H9 (cell line): Measurements from ENCODE around the gene DTX4. TPM values are rescaled to one million over a fixed set of nuclear protein-coding genes. Genes with fewer than 3 reads are reported as not detected.

ENCODE experiments used
- DNase-seq: peaks from one replicate; pipeline ENCODE4 v3.0.0-alpha.2; 2017
- H2AFZ ChIP-seq: one replicate; pipeline ENCODE4 v1.6.1; 2013; ENCODE audit warnings: mild to moderate bottlenecking, low read length, control low read depth, moderate library complexity
- H2AK5ac ChIP-seq: 2 replicates; pipeline ENCODE4 v1.6.1; 2013; ENCODE audit warnings: low read length, control low read depth, mixed read lengths; ENCODE audit not compliant: insufficient read length
- H2BK120ac ChIP-seq: one replicate; pipeline ENCODE4 v1.6.1; 2013; ENCODE audit warnings: low read depth, mild to moderate bottlenecking, low read length, control low read depth, inconsistent platforms; ENCODE audit not compliant: poor library complexity, severe bottlenecking
- H2BK12ac ChIP-seq: 2 replicates; pipeline ENCODE4 v1.6.1; 2013; ENCODE audit warnings: low read length, control low read depth, mixed read lengths, low read depth; ENCODE audit not compliant: insufficient read length
- H2BK15ac ChIP-seq: 2 replicates; pipeline ENCODE4 v1.6.1; 2013; ENCODE audit warnings: low read depth, low read length, control low read depth
- H2BK20ac ChIP-seq: one replicate; pipeline ENCODE4 v1.6.1; 2013; ENCODE audit warnings: low read depth, mild to moderate bottlenecking, low read length, control low read depth, inconsistent platforms; ENCODE audit not compliant: poor library complexity, severe bottlenecking
- H2BK5ac ChIP-seq: 2 replicates; pipeline ENCODE4 v1.6.1; 2013; ENCODE audit warnings: low read length, control low read depth, mixed read lengths; ENCODE audit not compliant: insufficient read length
- H3K14ac ChIP-seq: 2 replicates; pipeline ENCODE4 v1.6.1; 2013; ENCODE audit warnings: low read length, control low read depth; ENCODE audit not compliant: insufficient read depth
- H3K18ac ChIP-seq: 2 replicates; pipeline ENCODE4 v1.6.1; 2013; ENCODE audit warnings: low read depth, mild to moderate bottlenecking, mixed read lengths, low read length, control low read depth; ENCODE audit not compliant: insufficient read length
- H3K23ac ChIP-seq: 2 replicates; pipeline ENCODE4 v1.6.1; 2013; ENCODE audit warnings: low read length, control low read depth, mixed read lengths, low read depth; ENCODE audit not compliant: insufficient read length
- H3K23me2 ChIP-seq: 2 replicates; pipeline ENCODE4 v1.6.1; 2013; ENCODE audit warnings: low read depth, mild to moderate bottlenecking, mixed read lengths, low read length, control low read depth; ENCODE audit not compliant: insufficient read length, poor library complexity, severe bottlenecking
- H3K27ac ChIP-seq: 2 replicates; pipeline ENCODE4 v1.5.1; 2013; ENCODE audit warnings: low read length, control low read depth, mixed read lengths, low read depth; ENCODE audit not compliant: insufficient read length
- H3K27me3 ChIP-seq: 2 replicates; pipeline ENCODE4 v1.6.1; 2013; ENCODE audit warnings: low read length, control low read depth, inconsistent platforms; ENCODE audit not compliant: insufficient read depth
- H3K4ac ChIP-seq: 2 replicates; pipeline ENCODE4 v1.6.1; 2013; ENCODE audit warnings: low read depth, mild to moderate bottlenecking, control low read depth, inconsistent platforms, low read length, moderate library complexity
- H3K4me1 ChIP-seq: 2 replicates; pipeline ENCODE4 v1.6.1; 2013; ENCODE audit warnings: low read length, control low read depth, inconsistent platforms; ENCODE audit not compliant: insufficient read depth
- H3K4me2 ChIP-seq: 2 replicates; pipeline ENCODE4 v1.6.1; 2013; ENCODE audit warnings: low read length, control low read depth, mixed read lengths; ENCODE audit not compliant: insufficient read length, insufficient read depth
- H3K56ac ChIP-seq: 2 replicates; pipeline ENCODE4 v1.6.1; 2013; ENCODE audit warnings: low read depth, mild to moderate bottlenecking, mixed read lengths, low read length, control low read depth; ENCODE audit not compliant: insufficient read length
- H3K79me1 ChIP-seq: 2 replicates; pipeline ENCODE4 v1.6.1; 2013; ENCODE audit warnings: low read depth, mild to moderate bottlenecking, moderate library complexity, low read length, control low read depth, inconsistent platforms; ENCODE audit not compliant: insufficient read depth, poor library complexity, severe bottlenecking
- H3K79me2 ChIP-seq: 2 replicates; pipeline ENCODE4 v1.6.1; 2013; ENCODE audit warnings: low read length, control low read depth, inconsistent platforms; ENCODE audit not compliant: insufficient read depth
- H3K9ac ChIP-seq: 2 replicates; pipeline ENCODE4 v1.6.1; 2013; ENCODE audit warnings: low read length, control low read depth, mixed read lengths; ENCODE audit not compliant: insufficient read length; ENCODE audit errors: extremely low read depth
- H3K9me3 ChIP-seq: one replicate; pipeline ENCODE4 v1.6.1; 2013; ENCODE audit warnings: low read depth, low read length, inconsistent platforms; ENCODE audit not compliant: control insufficient read depth
- H3T11ph ChIP-seq: one replicate; pipeline ENCODE4 v1.6.1; 2013; ENCODE audit warnings: mild to moderate bottlenecking, low read length, control low read depth, inconsistent platforms
- H4K20me1 ChIP-seq: one replicate; pipeline ENCODE4 v1.6.1; 2013; ENCODE audit not compliant: control insufficient read depth, insufficient read length, insufficient read depth
- H4K5ac ChIP-seq: 2 replicates; pipeline ENCODE4 v1.6.1; 2013; ENCODE audit warnings: low read depth, mild to moderate bottlenecking, mixed read lengths, low read length, control low read depth; ENCODE audit not compliant: insufficient read length
- H4K8ac ChIP-seq: replicated peaks from 2 replicates; pipeline ENCODE4 v1.6.1; 2013; ENCODE audit warnings: low read length, control low read depth, mixed read lengths, low read depth; ENCODE audit not compliant: insufficient read length
- H4K91ac ChIP-seq: 2 replicates; pipeline ENCODE4 v1.6.1; 2013; ENCODE audit warnings: low read depth, mild to moderate bottlenecking, moderate library complexity, mixed read lengths, low read length, control low read depth; ENCODE audit not compliant: insufficient read length
- H3K27ac Mint-ChIP-seq, 3 experiments: 2 replicates in 2 of 3; 3 replicates in 1 of 3; pipeline ENCODE4 v1.8.0; 2020 to 2021; ENCODE audit warnings: mixed read lengths in 3 of 3, mild to moderate bottlenecking in 1 of 3, moderate library complexity in 1 of 3
- H3K27me3 Mint-ChIP-seq: 2 replicates; pipeline ENCODE4 v1.8.0; 2021; ENCODE audit warnings: low read depth, mild to moderate bottlenecking, moderate library complexity, mixed read lengths
- H3K36me3 Mint-ChIP-seq, 3 experiments: 2 replicates in 2 of 3; 3 replicates in 1 of 3; pipeline ENCODE4 v1.8.0; 2020 to 2021; ENCODE audit warnings: low read depth in 3 of 3, mixed read lengths in 3 of 3; ENCODE audit not compliant: insufficient read depth in 1 of 3
- H3K4me1 Mint-ChIP-seq, 2 experiments: 2 replicates each; pipeline ENCODE4 v1.8.0; 2020; ENCODE audit warnings: mixed read lengths in 2 of 2
- H3K4me3 Mint-ChIP-seq, 2 experiments: 2 replicates in 1 of 2; 3 replicates in 1 of 2; pipeline ENCODE4 v1.8.0; 2020 to 2021; ENCODE audit warnings: mild to moderate bottlenecking in 2 of 2, mixed read lengths in 2 of 2, moderate library complexity in 1 of 2
- H3K9me3 Mint-ChIP-seq, 2 experiments: 2 replicates in 1 of 2; 3 replicates in 1 of 2; pipeline ENCODE4 v1.8.0; 2020; ENCODE audit warnings: mild to moderate bottlenecking in 2 of 2, mixed read lengths in 2 of 2, moderate library complexity in 1 of 2
- CTCF ChIP-seq: fragments of 200-600 bp; sonication (generic); conservative IDR thresholded peaks from 3 replicates; pipeline ENCODE4 v1.8.0; 2021; ENCODE audit warnings: antibody characterized with exemption, mild to moderate bottlenecking
- WGBS: extraction: QIAGEN DNeasy Blood & Tissue Kit; methylation state at CpG from one replicate; pipeline ENCODE4 v1.1.7; 2013; ENCODE audit warnings: missing lambda C conversion rate, low lambda C conversion rate, mixed read lengths; ENCODE audit not compliant: insufficient read length; ENCODE audit errors: extremely low coverage; 5-methylcytosine and 5-hydroxymethylcytosine counted together
- total RNA-seq: library from RNA; stranded (reverse); gene quantifications from 2 replicates; pipeline ENCODE4 v1.2.1, GENCODE V29; 2021

DTX4 gene
- total RNA-seq, 1 experiment from 2014 or later, result 13.0 TPM

- Histone ChIP-seq H3K4me2 (no peak overlapping the region), H3K23me2 (no peaks in the 10 kb centered on the region), H3K56ac (no peak overlapping the region), H2BK120ac (no peak overlapping the region), H2BK15ac (no peak overlapping the region), H4K20me1 (no peaks in the 10 kb centered on the region), H2BK12ac (no peak overlapping the region), H3K79me2 (no peaks in the 10 kb centered on the region; the same call in 1 of the 2 replicates), H2AK5ac (no peak overlapping the region), H3K9me3 (peaks cover 6% of the 10 kb centered on the region), H4K8ac (no peak overlapping the region), H3K23ac (no peak overlapping the region), H3K18ac (no peak overlapping the region), H2AFZ (no peak overlapping the region), H3K27me3 (no peaks in the 10 kb centered on the region), H3K4ac (no peak overlapping the region), H2BK5ac (no peak overlapping the region), H3K4me1 (no peaks in the 10 kb centered on the region), H3K14ac (no peak overlapping the region), H3K79me1 (no peaks in the 10 kb centered on the region), H4K91ac (no peak overlapping the region), H3K27ac (no peak overlapping the region), H4K5ac (no peak overlapping the region), H3T11ph (no peak overlapping the region), H3K9ac (no peak overlapping the region), H2BK20ac (no peak overlapping the region)
- no peak for TF ChIP-seq CTCF
- Mint-ChIP-seq H3K36me3 (peaks cover 50 to 91% (median 59%) of the 10 kb centered on the region in 3 experiments), H3K27ac (no peak overlapping the region), H3K9me3 (peaks cover 0 to 4% of the 10 kb centered on the region in 2 experiments; a peak in 3 of 5 replicates), H3K4me1 (no peaks in the 10 kb centered on the region), H3K27me3 (no peaks in the 10 kb centered on the region), H3K4me3 (no peak overlapping the region)
- no peak for DNase-seq
- WGBS, result no CpG with 5 or more reads among the region's 4 CpGs
These were observed 23.7 kb downstream of the DTX4 start for GRCh38 chr11:59195586-59195985.
